PC-9 (cell line): ENCODE results near the gene SETBP1. TPM values are rescaled to one million over a fixed set of nuclear protein-coding genes. Genes with fewer than 3 reads are reported as not detected.

Source experiments
- BruUV-seq: library from RNA; stranded (reverse); fragments of 400-500 nt; replicated peaks from 2 replicates; lab custom pipeline; 2021; lab: Mats Ljungman, UMichigan
- CTCF ChIA-PET: fragments of 300-600 bp; sonication (Branson Sonifier 250); formaldehyde crosslinking; loops from one replicate; lab custom pipeline; 2022; ENCODE audit warnings: antibody characterized with exemption; lab: Charles Lee
- POLR2A ChIA-PET: fragments of 300-600 bp; sonication (Branson Sonifier 250); formaldehyde crosslinking; loops from one replicate; lab custom pipeline; 2022; ENCODE audit warnings: antibody characterized with exemption; ENCODE audit not compliant: unreplicated experiment; lab: Charles Lee
- DNase-seq, 2 experiments: peaks; one replicate each; pipeline versions ENCODE4 v3.0.0 to v3.0.0-alpha.2; 2015 to 2022; ENCODE audit warnings: mixed read lengths in 1 of 2
- H2AFZ ChIP-seq: fragments of 200-600 bp; sonication (generic); 2 replicates; pipeline ENCODE4 v1.8.1; 2017; ENCODE audit warnings: antibody characterized with exemption
- H3F3A ChIP-seq: fragments of 200-600 bp; sonication (generic); 2 replicates; pipeline ENCODE4 v1.8.1; 2017; ENCODE audit warnings: antibody characterized with exemption, mild to moderate bottlenecking, low read depth; ENCODE audit not compliant: insufficient read depth
- H3K27ac ChIP-seq: fragments of 200-600 bp; sonication (generic); 2 replicates; pipeline ENCODE4 v1.6.1; 2016; ENCODE audit warnings: mixed run types
- H3K27me3 ChIP-seq: fragments of 200-600 bp; sonication (generic); 2 replicates; pipeline ENCODE4 v1.6.1; 2016; ENCODE audit warnings: low read depth, mixed run types; ENCODE audit not compliant: insufficient read depth
- H3K36me3 ChIP-seq: fragments of 200-600 bp; sonication (generic); 2 replicates; pipeline ENCODE4 v1.6.1; 2016; ENCODE audit warnings: low read depth, mixed run types
- H3K4me1 ChIP-seq: fragments of 200-600 bp; sonication (generic); replicated peaks from 2 replicates; pipeline ENCODE4 v1.6.1; 2016; ENCODE audit warnings: mixed run types; ENCODE audit not compliant: insufficient read depth
- H3K4me2 ChIP-seq: fragments of 200-600 bp; sonication (generic); 2 replicates; pipeline ENCODE4 v1.6.1; 2017; ENCODE audit warnings: mixed run types
- H3K4me3 ChIP-seq: fragments of 200-600 bp; sonication (generic); 2 replicates; pipeline ENCODE4 v1.6.1; 2016; ENCODE audit warnings: mixed run types
- H3K79me2 ChIP-seq: fragments of 200-600 bp; sonication (generic); 2 replicates; pipeline ENCODE4 v1.6.1; 2017; ENCODE audit warnings: low read depth, mixed run types
- H3K9me2 ChIP-seq: fragments of 200-600 bp; sonication (generic); 2 replicates; pipeline ENCODE4 v1.8.1; 2017; ENCODE audit warnings: mild to moderate bottlenecking; ENCODE audit not compliant: insufficient read depth
- H3K9me3 ChIP-seq: fragments of 200-600 bp; sonication (generic); 2 replicates; pipeline ENCODE4 v1.8.1; 2016; ENCODE audit warnings: low read depth; ENCODE audit not compliant: insufficient read depth
- H4K20me1 ChIP-seq: fragments of 200-600 bp; sonication (generic); 2 replicates; pipeline ENCODE4 v1.8.1; 2017; ENCODE audit not compliant: insufficient read depth
- EZH2 ChIP-seq: fragments of 200-600 bp; sonication (generic); IDR thresholded peaks from 2 replicates; pipeline ENCODE4 v1.8.0; 2017; ENCODE audit warnings: antibody characterized with exemption, low read depth
- intact Hi-C: fragments of 100-400 bp; cut with micrococcal nuclease; formaldehyde crosslinking; loops from one replicate; pipeline ENCODE4 v1.10.0; 2022; ENCODE audit not compliant: unreplicated experiment
- total RNA-seq: library from RNA; stranded (reverse); gene quantifications from 2 replicates; pipeline ENCODE4 v1.2.3, GENCODE V29; 2021
- TF ChIP-seq, protein P1 (sequence below): fragments of 200-600 bp; sonication (generic); conservative IDR thresholded peaks from 2 replicates; pipeline ENCODE4 v1.6.1; 2017; ENCODE audit warnings: mixed run types, antibody characterized with exemption, mild to moderate bottlenecking, moderate library complexity

Gene SETBP1
- total RNA-seq, 1 experiment from 2014 or later = 9.0 TPM

- H3K36me3 ChIP-seq = no peaks in the 10 kb centered on the region
- H3K9me3 ChIP-seq = no peaks in the 10 kb centered on the region
- no peak for DNase-seq
- H3K27me3 ChIP-seq = no peaks in the 10 kb centered on the region
- no peak overlapping the region for H3K27ac ChIP-seq
- H3K4me1 ChIP-seq = peaks cover 15% of the 10 kb centered on the region
- ChIA-PET CTCF (no interaction called here), POLR2A (no interaction called here)
- no peaks in the 10 kb centered on the region for H3K79me2 ChIP-seq
- intact Hi-C loops = no loop called here
- no peaks in the 10 kb centered on the region for H3K9me2 ChIP-seq
- H3K4me2 ChIP-seq = no peak overlapping the region
- H3K4me3 ChIP-seq = no peak overlapping the region
- H3F3A ChIP-seq = no peaks in the 10 kb centered on the region
- H4K20me1 ChIP-seq = no peaks in the 10 kb centered on the region
- TF ChIP-seq EZH2 = no peak
- TF ChIP-seq, protein P1, sequence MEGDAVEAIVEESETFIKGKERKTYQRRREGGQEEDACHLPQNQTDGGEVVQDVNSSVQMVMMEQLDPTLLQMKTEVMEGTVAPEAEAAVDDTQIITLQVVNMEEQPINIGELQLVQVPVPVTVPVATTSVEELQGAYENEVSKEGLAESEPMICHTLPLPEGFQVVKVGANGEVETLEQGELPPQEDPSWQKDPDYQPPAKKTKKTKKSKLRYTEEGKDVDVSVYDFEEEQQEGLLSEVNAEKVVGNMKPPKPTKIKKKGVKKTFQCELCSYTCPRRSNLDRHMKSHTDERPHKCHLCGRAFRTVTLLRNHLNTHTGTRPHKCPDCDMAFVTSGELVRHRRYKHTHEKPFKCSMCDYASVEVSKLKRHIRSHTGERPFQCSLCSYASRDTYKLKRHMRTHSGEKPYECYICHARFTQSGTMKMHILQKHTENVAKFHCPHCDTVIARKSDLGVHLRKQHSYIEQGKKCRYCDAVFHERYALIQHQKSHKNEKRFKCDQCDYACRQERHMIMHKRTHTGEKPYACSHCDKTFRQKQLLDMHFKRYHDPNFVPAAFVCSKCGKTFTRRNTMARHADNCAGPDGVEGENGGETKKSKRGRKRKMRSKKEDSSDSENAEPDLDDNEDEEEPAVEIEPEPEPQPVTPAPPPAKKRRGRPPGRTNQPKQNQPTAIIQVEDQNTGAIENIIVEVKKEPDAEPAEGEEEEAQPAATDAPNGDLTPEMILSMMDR = no peak
- no TSS peak for BruUV-seq
- no peak overlapping the region for H2AFZ ChIP-seq
These were observed 34.6 kb downstream of the SETBP1 start for GRCh38 chr18:44715245-44715644.

GRCh38 chr18:44715842-44716241 is 35.2 kb downstream of the SETBP1 start:
- Histone ChIP-seq H3K27ac (no peak overlapping the region), H3K36me3 (no peaks in the 10 kb centered on the region), H3K4me2 (no peak overlapping the region)

GRCh38 chr18:44716697-44717163 is 36.0 kb downstream of the SETBP1 start:
- no peaks in the 10 kb centered on the region for H3K79me2 ChIP-seq
- CTCF ChIA-PET = no interaction called here
- no peak overlapping the region for H2AFZ ChIP-seq
- no peaks in the 10 kb centered on the region for H4K20me1 ChIP-seq
- no peaks in the 10 kb centered on the region for H3K9me3 ChIP-seq
- H3K4me1 ChIP-seq = peaks cover 15% of the 10 kb centered on the region
- BruUV-seq = no TSS peak
- no peak overlapping the region for H3K27ac ChIP-seq
- intact Hi-C loops = no loop called here
- DNase-seq = no peak
- no peaks in the 10 kb centered on the region for H3K9me2 ChIP-seq
- H3F3A ChIP-seq = no peaks in the 10 kb centered on the region
- H3K4me3 ChIP-seq = no peak overlapping the region
- H3K27me3 ChIP-seq = no peaks in the 10 kb centered on the region
- no peaks in the 10 kb centered on the region for H3K36me3 ChIP-seq
- no peak for TF ChIP-seq EZH2
- TF ChIP-seq, protein P1 = no peak
- H3K4me2 ChIP-seq = no peak overlapping the region
- POLR2A ChIA-PET = interaction anchor here (0.6 kb wide), 1 partner anchor 165 kb away, joined by 5 read pairs; no protein-coding TSS in a partner anchor

More at GRCh38 chr18:44715842-44716241, 35.2 kb downstream of the SETBP1 start:
- intact Hi-C loops = no loop called here
- no TSS peak for BruUV-seq
- no peaks in the 10 kb centered on the region for H3F3A ChIP-seq
- H3K4me3 ChIP-seq = no peak overlapping the region
- H3K4me1 ChIP-seq = peaks cover 15% of the 10 kb centered on the region
- TF ChIP-seq EZH2 = no peak
- TF ChIP-seq, protein P1 = no peak
- no peaks in the 10 kb centered on the region for H4K20me1 ChIP-seq
- ChIA-PET CTCF (no interaction called here), POLR2A (no interaction called here)
- H3K27me3 ChIP-seq = no peaks in the 10 kb centered on the region
- no peaks in the 10 kb centered on the region for H3K9me3 ChIP-seq
- no peaks in the 10 kb centered on the region for H3K9me2 ChIP-seq
- no peak for DNase-seq
- no peaks in the 10 kb centered on the region for H3K79me2 ChIP-seq
- no peak overlapping the region for H2AFZ ChIP-seq
